Stomach (tissue), 9 donors: ENCODE data around the gene GPATCH3. TPM values are rescaled to one million over a fixed set of nuclear protein-coding genes. Genes with fewer than 3 reads are reported as not detected.

ENCODE experiments used
- DNase-seq, 2 donors: peaks; one replicate each; pipeline versions ENCODE4 v3.0.0 to v3.0.0-alpha.2; 2013 to 2019
- H3K27ac ChIP-seq, 5 donors: fragments of 200-600 bp in 4 of 5; sonication (generic) in 4 of 5; one replicate each; pipeline ENCODE4 v1.5.1; 2013 to 2019; ENCODE audit warnings: mild to moderate bottlenecking in 1 of 5, moderate library complexity in 1 of 5
- H3K27me3 ChIP-seq, 3 donors: fragments of 200-600 bp; sonication (generic); one replicate each; pipeline ENCODE4 v1.5.1; 2017 to 2019; ENCODE audit warnings: mixed run types in 1 of 3
- H3K36me3 ChIP-seq, 4 donors: fragments of 200-600 bp; sonication (generic); 1 replicate in 3 of 4; 2 replicates in 1 of 4; pipeline ENCODE4 v1.5.1; 2016 to 2019
- H3K4me1 ChIP-seq, 4 donors: fragments of 200-600 bp; sonication (generic); one replicate each; pipeline ENCODE4 v1.5.1; 2016 to 2019
- H3K4me3 ChIP-seq, 4 donors: fragments of 200-600 bp; sonication (generic) in 3 of 4; one replicate each; pipeline ENCODE4 v1.5.1; 2016 to 2019; ENCODE audit warnings: mild to moderate bottlenecking in 1 of 4
- H3K9me3 ChIP-seq, 4 donors: fragments of 200-600 bp; sonication (generic); one replicate each; pipeline ENCODE4 v1.5.1; 2016 to 2019
- EP300 ChIP-seq: sonication (generic); formaldehyde crosslinking; IDR thresholded peaks from one replicate; pipeline ENCODE4 v1.6.1; 2017; ENCODE audit warnings: antibody characterized with exemption
- POLR2A ChIP-seq, 4 donors: fragments of 450-650 bp; IDR thresholded peaks; one replicate each; pipeline ENCODE4 v1.6.1; 2016; ENCODE audit warnings: antibody characterized with exemption in 4 of 4, control low read depth in 2 of 4, mild to moderate bottlenecking in 1 of 4, moderate library complexity in 1 of 4
- POLR2AphosphoS5 ChIP-seq, 3 donors: sonication (generic); formaldehyde crosslinking; IDR thresholded peaks; one replicate each; pipeline ENCODE4 v1.6.1; 2016; ENCODE audit warnings: antibody characterized with exemption in 3 of 3
- WGBS, 5 donors: extraction: QIAGEN DNeasy Blood & Tissue Kit in 3 of 5; methylation state at CpG; one replicate each; pipeline versions ENCODE4 v1.1.5 to v1.1.7; 2013 to 2018; 5-methylcytosine and 5-hydroxymethylcytosine counted together
- intact Hi-C: fragments of 100-400 bp; cut with DNase I; formaldehyde crosslinking; loops from one replicate; pipeline ENCODE4 v1.15.1; 2023; ENCODE audit warnings: low total_unique reads
- polyA plus RNA-seq, 3 donors: library from polyadenylated mRNA; stranded (reverse); fragments of 200-250 nt; gene quantifications; one replicate each; pipeline ENCODE4 v1.2.3, GENCODE V29; 2013
- total RNA-seq, 5 donors: library from RNA; depleted of rRNA; stranded (reverse); fragments of >200 nt; gene quantifications; one replicate each; pipeline versions ENCODE4 v1.1.0 to v1.2.3, GENCODE V29; 2014 to 2016
- TF ChIP-seq, protein P1 (sequence below), 7 experiments: fragments of 450-650 bp in 4 of 7; fragments of 200-600 bp in 3 of 7; sonication (generic) in 3 of 7; IDR thresholded peaks; one replicate each; pipeline ENCODE4 v1.5.1; 2016 to 2019; ENCODE audit warnings: antibody characterized with exemption in 7 of 7, control low read depth in 2 of 7, mild to moderate bottlenecking in 1 of 7
- donor health status: healthy with polysubstance abuse.
- donor health status: Bipolar disorder and iron deficiency.
- donor health status: healthy.

Gene GPATCH3
- total and polyA plus RNA-seq, 8 donors: 3.1 to 42.0 (median 12.8) TPM

DNA sequence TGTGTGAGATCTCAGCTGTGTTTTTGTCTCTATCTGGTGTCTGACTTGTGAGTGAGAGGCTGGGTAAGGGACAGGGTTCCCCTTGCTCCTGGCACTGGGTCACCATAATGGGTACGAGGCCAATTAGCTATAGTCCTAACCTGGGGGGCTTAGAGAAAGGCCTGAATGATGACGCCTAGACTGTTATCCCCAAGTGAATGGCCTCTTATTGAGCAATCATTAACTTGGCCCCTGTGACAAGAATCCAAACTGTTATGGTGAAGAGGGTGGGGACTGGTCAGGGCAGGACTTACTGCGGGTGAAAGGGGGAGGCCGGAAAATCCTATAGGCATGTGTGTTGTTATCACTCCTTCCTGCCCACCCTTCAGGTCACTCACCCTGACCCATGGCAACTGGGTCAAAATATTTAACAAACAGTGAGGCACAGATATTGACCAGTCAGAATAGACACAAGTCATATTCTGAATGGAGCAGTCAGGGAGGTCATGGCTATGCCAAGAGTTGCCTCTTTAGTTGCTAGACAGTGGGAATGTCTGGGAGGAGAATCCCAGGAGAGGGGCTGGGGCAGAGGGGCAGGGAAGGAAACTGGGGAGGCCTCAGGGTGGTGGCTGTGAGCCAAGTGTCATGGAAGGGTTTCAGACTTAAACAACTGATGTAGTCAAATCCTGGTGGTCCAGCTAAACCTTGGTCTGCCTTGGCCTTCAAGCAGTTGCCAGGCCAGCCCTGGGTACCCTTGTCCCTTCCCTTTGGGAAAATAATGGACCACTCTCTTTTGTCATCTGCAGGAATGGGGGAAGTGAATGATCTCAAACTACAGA lies 10.3 kb upstream of the GPATCH3 start:
- Histone ChIP-seq H3K27ac (peak overlapping the region; percentile 69 to 93 (median 87)), H3K4me3 (peak overlapping the region in 1 of 4 donors; percentile 45), H3K36me3 (no peaks in the 10 kb centered on the region), H3K4me1 (peaks cover 20 to 34% (median 28%) of the 10 kb centered on the region in 4 donors), H3K9me3 (no peaks in the 10 kb centered on the region), H3K27me3 (no peaks in the 10 kb centered on the region)
- 31 to 62% (median 41%) methylated on average over 3 to 4 of the region's 4 CpGs for WGBS, 5 donors
- TF ChIP-seq POLR2A (IDR thresholded peaks at IDR 0.05) (no peak), POLR2AphosphoS5 (IDR thresholded peaks at IDR 0.05) (peak in 1 of 3 donors; percentile 22)
- DNase-seq: peak in 1 of 2 donors; percentile 64
- intact Hi-C loops: no loop called here

DNA sequence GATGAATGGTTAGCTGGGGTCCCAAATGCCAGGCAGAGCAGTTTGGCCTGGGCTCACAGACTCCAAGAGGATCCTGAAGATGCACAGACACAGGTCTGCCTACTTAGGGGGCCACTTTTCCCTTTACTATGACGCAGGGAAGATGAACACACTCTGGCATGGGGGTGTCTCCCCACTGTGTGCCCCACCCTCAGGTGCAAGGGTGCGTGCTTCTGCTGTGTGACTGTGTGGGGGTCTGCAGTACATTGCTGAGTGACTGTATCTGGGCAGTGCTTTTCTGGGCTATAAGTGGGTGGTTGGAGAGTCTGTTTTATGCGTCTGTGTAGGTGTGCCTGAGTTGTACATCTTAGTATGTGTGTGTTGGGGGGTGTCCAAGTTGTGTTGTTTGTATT lies 9.7 kb upstream of the GPATCH3 start:
- 49 to 92% (median 66%) methylated on average over 2 to 3 of the region's 3 CpGs for WGBS, 5 donors
- no peaks in the 10 kb centered on the region for H3K9me3 ChIP-seq
- intact Hi-C loops: no loop called here

DNA sequence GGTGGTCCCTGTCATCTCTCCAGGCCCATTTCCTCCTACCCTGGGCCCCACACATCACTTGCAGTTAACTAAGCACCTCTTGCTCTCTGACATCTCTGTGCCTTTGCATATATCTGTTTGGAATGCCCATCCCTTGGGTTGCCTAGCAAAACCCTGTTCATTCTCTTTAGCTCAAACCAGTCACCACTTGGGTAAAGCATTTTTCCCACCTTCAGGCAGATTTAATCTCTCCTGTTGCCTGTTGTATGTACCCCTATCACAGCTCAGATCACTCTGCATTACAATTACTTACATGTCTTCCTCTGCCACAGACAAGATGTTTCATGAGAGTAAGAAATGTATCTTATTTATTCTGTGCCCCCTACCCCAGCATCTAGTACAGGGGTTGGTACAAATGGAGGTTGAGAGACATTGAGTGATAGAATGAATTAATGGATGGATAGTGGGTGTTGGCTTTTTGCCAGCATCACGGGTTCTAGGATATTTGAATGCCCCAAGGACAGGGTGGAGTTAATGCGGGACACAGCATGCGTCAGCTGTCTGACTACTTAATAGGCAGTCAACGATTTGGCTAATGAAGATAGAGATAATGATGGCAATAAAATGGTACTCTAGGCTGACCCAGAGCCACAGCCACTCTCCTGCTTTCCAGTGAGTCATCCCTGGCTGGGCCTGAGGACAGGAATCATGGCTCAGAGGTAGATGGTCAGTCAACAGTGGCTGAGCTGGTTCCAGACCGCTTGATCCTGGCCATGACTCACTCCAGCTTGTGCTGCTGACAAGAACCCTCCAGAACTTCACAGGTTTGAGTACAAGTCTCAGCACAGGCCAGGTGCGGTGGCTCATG lies 7.0 kb upstream of the GPATCH3 start:
- intact Hi-C loops: no loop called here
- peak overlapping the region in 2 of 5 donors; percentile 20 to 22 for H3K27ac ChIP-seq
- H3K36me3 ChIP-seq: no peaks in the 10 kb centered on the region
- TF ChIP-seq, protein P1, sequence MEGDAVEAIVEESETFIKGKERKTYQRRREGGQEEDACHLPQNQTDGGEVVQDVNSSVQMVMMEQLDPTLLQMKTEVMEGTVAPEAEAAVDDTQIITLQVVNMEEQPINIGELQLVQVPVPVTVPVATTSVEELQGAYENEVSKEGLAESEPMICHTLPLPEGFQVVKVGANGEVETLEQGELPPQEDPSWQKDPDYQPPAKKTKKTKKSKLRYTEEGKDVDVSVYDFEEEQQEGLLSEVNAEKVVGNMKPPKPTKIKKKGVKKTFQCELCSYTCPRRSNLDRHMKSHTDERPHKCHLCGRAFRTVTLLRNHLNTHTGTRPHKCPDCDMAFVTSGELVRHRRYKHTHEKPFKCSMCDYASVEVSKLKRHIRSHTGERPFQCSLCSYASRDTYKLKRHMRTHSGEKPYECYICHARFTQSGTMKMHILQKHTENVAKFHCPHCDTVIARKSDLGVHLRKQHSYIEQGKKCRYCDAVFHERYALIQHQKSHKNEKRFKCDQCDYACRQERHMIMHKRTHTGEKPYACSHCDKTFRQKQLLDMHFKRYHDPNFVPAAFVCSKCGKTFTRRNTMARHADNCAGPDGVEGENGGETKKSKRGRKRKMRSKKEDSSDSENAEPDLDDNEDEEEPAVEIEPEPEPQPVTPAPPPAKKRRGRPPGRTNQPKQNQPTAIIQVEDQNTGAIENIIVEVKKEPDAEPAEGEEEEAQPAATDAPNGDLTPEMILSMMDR (IDR thresholded peaks at IDR 0.05): no peak
- TF ChIP-seq POLR2AphosphoS5 (IDR thresholded peaks at IDR 0.05): peak in 1 of 3 donors; percentile 43
- DNase-seq: peak; percentile 59 to 63
- no peaks in the 10 kb centered on the region for H3K9me3 ChIP-seq
- WGBS, 5 donors: 56 to 65% (median 58%) methylated on average over 6 of the region's 6 CpGs
- H3K4me1 ChIP-seq: peaks cover 13 to 26% (median 17%) of the 10 kb centered on the region in 4 donors
- H3K27me3 ChIP-seq: no peaks in the 10 kb centered on the region
- H3K4me3 ChIP-seq: no peak overlapping the region

More for the DNA sequence above, 9.7 kb upstream of the GPATCH3 start:
- Histone ChIP-seq H3K27ac (peak overlapping the region in 3 of 5 donors; percentile 1 to 7 (median 1)), H3K36me3 (no peaks in the 10 kb centered on the region), H3K4me3 (no peak overlapping the region), H3K4me1 (peaks cover 14 to 28% (median 22%) of the 10 kb centered on the region in 4 donors), H3K27me3 (no peaks in the 10 kb centered on the region)
- no peak for DNase-seq
- TF ChIP-seq POLR2A (IDR thresholded peaks at IDR 0.05): no peak
- TF ChIP-seq, protein P1 (IDR thresholded peaks at IDR 0.05): no peak
- no peak for TF ChIP-seq EP300
- no peak for TF ChIP-seq POLR2AphosphoS5 (IDR thresholded peaks at IDR 0.05)

DNA sequence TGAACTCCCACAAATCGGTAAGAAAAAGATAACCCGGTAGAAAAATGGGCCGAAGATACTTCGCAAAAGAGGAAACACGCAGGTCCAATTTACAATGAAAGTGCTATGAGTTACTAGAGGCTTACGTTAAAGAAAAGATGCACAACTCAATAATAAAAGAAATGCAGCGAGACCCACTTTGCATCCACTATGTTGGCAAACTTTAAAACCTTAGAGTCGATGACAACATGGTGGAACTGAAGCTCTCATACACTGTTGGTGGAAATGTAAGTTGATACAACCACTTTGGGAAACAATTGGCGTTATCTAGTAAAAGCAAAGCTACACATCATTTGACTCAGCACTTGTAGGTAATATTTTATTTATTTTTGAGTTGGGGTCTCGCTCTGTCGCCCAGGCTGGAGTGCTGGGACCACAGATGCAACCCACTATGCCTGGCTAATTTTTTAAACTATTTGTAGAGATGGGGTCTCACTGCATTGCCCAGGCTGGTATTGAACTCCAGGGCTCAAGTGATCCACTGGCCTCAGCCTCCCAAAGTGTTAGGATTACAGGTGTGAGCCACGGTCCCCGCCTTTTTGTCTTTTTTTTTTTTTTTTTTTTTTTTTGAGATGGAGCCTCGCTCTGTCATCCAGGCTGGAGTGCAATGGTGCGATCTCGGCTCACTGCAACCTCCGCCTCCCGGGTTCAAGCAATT lies 696 bp upstream of the GPATCH3 start:
- Histone ChIP-seq H3K27ac (peak overlapping the region in 4 of 5 donors; percentile 85 to 90 (median 89)), H3K9me3 (no peaks in the 10 kb centered on the region), H3K36me3 (peaks cover 17 to 24% (median 24%) of the 10 kb centered on the region in 4 donors), H3K4me3 (peak overlapping the region; percentile 86 to 100 (median 96)), H3K4me1 (peaks cover 12 to 38% (median 28%) of the 10 kb centered on the region in 4 donors), H3K27me3 (no peaks in the 10 kb centered on the region)
- no peak for DNase-seq
- TF ChIP-seq POLR2A (IDR thresholded peaks at IDR 0.05): no peak
- no peak for TF ChIP-seq POLR2AphosphoS5 (IDR thresholded peaks at IDR 0.05)
- WGBS, 5 donors: 60 to 70% (median 64%) methylated on average over 16 to 18 of the region's 18 CpGs
- intact Hi-C loops: no loop called here

DNA sequence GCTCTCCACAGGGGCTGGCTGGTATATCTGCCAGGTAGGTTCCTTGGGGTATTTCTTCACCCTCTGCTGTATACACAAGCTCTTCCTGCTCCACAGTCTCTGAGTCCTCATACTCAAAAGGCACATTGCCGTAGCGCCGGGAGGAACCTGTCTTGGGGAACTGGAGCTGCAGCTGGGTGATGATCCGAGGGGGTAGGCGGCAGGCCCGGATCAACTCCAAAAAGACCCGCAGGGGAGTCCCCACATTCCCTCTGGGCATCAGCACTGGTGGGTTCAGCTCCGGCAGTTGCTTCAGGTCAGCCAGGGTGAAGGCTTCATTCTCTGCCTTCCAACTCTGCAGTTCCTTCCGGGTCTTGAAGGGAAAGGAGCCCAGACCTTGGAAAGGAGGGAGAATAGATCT lies 2.9 kb downstream of the GPATCH3 start:
- intact Hi-C loops: no loop called here
- Histone ChIP-seq H3K4me1 (peaks cover 12 to 47% (median 32%) of the 10 kb centered on the region in 4 donors), H3K9me3 (no peaks in the 10 kb centered on the region), H3K27me3 (no peaks in the 10 kb centered on the region), H3K27ac (no peak overlapping the region), H3K36me3 (peaks cover 45 to 61% (median 60%) of the 10 kb centered on the region in 4 donors), H3K4me3 (no peak overlapping the region)
- TF ChIP-seq, protein P1 (IDR thresholded peaks at IDR 0.05): no peak
- no peak for TF ChIP-seq EP300
- no peak for TF ChIP-seq POLR2AphosphoS5 (IDR thresholded peaks at IDR 0.05)
- TF ChIP-seq POLR2A (IDR thresholded peaks at IDR 0.05): no peak
- DNase-seq: no peak
- WGBS, 5 donors: 85 to 96% (median 92%) methylated on average over 5 to 9 of the region's 9 CpGs
